NCI-H345 treated with DMSO at 0.1 percent for 48 hours (cell line): ENCODE results near the gene SMG1.
A peak's percentile ranks its signal among the peaks of the same experiment; 100 is the strongest.
"Not testable (repeated sequence)": the region's sequence is repeated elsewhere in the genome, so short reads cannot be mapped to it uniquely, and the experiment has no call there.

Experiments
- DNase-seq: peaks from one replicate; lab custom pipeline; 2025; ENCODE audit not compliant: unreplicated experiment; lab: John Stamatoyannopoulos, UW

SMG1 gene

DNA sequence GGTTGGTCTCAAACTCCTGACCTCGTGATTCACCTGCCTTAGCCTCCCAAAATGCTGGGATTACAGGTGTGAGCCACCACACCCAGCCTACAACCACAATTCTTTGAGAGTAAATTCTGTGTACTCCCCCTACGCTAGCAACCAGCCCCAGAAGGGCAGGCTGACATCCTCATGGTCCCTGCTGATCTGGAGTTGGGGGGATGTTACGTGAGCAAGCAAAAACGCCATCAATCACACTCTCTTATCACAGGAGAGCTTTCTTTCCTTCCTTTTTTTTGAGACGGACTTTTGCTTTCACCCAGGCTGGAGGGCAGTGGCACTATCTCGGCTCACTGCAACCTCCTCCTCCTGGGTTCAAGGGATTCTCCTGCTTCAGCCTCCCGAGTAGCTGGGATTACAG is 154.0 kb downstream of the SMG1 start:
- DNase-seq = not testable (repeated sequence)

DNA sequence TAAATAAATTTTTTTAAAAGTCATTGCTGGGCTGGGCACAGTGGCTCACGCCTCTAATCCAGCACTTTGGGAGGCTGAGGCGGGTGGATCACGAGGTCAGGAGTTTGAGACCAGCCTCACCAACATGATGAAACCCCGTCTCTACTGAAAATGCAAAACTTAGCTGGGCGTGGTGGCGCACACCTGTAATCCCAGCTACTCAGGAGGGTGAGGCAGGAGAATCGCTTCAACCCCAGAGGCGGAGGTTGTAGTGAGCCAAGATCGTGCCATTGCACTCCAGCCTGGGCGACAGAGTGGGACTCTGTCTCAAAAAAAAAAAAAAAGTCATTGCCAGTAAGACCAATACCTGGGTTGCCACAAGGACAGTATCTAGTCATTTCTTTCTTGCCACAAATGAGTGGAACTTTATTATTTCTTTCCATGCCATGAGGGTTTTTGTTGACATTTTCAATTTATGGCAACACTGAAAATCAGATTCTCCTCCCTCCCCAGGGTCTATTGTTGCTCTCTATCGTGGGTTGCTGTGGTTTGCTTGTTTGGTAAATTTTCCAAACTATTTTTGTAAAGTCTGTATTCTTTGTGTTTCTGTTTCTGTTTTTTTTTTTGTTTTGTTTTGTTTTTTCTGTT is 155.8 kb downstream of the SMG1 start:
- not testable (repeated sequence) for DNase-seq

DNA sequence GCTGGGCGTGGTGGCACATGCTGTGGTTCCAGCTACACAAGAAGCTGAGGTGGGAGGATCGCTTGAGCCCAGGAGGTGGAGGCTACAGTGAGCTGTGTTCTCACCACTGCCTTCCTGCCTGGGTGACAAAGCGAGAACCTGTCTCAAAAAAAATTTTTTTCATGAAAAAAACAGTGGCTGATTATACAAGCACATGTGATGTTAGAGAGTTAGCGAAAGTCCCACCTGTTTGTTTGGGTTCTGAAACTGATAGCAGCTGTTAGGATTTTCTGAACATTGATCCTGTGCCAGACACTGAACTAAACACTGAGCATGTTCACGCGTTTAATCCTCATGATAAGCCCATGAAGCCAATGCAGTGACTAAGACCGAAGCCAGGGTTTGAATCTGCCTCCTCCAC is 159.0 kb downstream of the SMG1 start:
- DNase-seq = not testable (repeated sequence)

DNA sequence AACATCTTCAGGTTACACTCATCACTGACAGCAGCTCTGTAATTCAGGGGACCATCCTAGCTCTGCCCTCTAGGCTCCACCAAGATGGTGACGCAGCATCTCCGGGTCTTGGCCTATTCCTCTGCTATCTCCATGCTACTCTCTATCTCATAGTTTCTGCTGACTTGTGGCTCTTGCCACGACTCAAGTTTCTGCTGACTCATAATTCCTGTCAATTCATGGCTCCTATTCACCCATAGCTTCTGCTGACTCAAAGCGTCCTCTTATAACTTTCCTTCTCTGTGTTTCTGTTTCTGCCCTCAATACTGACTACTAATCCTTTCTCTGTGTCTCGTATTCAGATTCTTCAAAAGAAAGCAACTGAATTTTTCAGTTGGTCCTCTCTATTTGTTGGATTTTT is 163.5 kb downstream of the SMG1 start:
- DNase-seq = not testable (repeated sequence)

DNA sequence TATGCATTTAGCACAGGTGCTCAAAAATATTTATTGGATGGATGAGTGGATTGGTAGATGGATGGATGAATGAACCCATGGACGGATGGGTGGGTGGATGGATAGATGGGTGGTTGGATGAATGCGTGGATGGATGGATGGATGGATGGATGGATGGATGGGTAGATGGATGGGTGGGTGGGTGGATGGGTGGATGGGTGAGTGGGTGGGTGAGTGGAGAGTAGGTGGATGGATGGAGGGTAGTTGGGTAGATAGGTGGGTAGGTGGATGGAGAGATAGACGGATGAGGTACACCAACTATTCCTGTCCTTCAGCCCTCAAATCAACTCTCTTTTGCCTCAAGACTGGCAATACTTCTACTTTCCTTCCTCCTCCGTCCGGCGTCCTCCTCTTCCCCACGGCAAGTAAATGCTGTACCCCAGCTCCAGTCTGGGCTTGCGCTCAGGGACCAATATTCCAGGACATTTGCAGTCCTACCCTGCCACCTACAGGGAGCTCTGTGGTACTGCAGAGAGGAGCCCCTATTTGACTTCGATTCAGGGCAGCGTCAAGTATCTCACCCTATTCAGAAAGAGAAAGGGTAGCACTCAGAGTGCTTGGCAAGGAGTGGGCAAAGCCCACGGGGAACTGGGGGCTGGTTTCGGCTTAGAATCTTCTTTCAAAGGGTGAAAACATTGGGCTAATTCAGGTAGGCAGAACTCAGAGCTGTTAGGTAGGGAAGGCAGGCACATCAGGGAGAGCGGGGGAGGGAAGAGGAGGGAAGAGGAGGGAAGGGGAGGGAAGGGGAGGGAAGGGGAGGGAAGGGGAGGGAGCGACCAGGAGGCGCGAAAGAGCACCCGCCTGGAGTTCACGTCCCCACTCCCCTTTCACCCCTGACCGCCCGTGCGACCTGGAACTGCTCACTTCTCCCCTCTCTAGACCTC is 166.3 kb downstream of the SMG1 start:
- peak; percentile 3 for DNase-seq

DNA sequence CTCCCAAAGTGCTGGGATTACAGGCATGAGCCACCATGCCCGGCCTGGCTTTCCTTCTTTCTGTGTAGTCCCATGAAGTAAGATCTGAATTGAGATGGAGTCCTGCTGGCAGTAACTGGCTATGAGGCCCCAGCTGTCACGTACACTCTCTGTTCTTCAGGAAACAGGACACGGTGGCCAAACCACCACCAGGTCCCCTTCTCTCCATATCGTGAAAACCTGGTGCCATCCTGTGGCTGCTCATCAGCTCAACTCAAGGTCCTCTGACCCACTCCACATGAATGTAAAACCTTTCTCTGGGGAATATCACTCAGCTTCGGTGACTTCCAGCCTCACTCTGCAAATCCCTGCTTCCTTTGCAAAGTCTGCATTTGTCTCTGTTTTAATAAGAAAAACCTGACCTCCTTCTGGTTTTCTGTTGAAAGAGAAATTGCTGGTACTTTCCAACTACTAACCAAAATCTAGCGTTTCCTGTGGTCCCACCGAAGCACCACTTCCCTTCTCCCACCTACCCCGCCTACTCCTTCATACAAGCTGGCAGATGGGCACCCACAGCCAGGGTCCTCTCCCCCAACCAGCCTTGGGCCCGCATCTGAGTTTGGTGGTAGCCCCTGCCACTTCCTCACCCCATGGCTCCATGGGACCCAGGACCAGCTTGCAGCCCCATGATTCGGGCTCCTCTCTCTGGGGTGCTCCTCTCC is 168.1 kb downstream of the SMG1 start:
- not testable (repeated sequence) for DNase-seq

DNA sequence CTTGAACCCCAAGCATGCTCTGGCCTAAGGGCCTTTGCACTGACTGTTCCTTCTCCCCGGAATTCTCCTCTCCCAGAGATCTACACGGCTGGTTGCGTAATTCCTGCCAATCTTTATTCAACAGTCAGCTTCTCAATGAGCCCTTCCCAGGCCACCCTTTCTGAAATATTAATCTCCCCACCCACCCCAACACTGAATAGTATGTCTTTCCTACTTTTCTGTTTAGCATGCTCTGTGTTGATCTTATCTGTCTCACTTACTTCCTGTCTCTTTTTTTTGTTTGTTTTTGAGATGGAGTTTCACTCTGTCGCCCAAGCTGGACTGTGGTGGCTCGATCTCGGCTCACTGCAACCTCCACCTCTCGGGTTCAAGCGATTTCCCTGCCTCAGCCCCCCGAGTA is 169.6 kb downstream of the SMG1 start:
- DNase-seq = not testable (repeated sequence)
